ENCODE results near the gene SLCO1C1.

GRCh38 chr12:20701106-20701505, 6.0 kb downstream of the SLCO1C1 start:
- no peak for TF ChIP-seq EZH2phosphoT487 (IDR thresholded peaks at IDR 0.05)
- TF ChIP-seq CTCF (IDR thresholded peaks at IDR 0.05) = no peak
- TF ChIP-seq EZH2 (IDR thresholded peaks at IDR 0.05) = no peak
